GM06990 (cell line): Measurements from ENCODE around the gene UTRN.

Experiments used
- DNase-seq: peaks from one replicate; pipeline ENCODE4 v3.0.0-alpha.2; 2011; ENCODE audit not compliant: insufficient read length; ENCODE audit errors: extremely low read depth
- H3K27me3 ChIP-seq: replicated peaks from 2 replicates; pipeline ENCODE4 v1.6.0; 2011; ENCODE audit warnings: low read length; ENCODE audit not compliant: control insufficient read depth, insufficient read depth
- H3K36me3 ChIP-seq: 2 replicates; pipeline ENCODE4 v1.5.1; 2011; ENCODE audit warnings: low read length; ENCODE audit not compliant: control insufficient read depth, insufficient read depth
- H3K4me3 ChIP-seq: replicated peaks from 2 replicates; pipeline ENCODE4 v1.5.1; 2011; ENCODE audit warnings: low read depth, mild to moderate bottlenecking, control low read depth, low read length
- CTCF ChIP-seq: IDR thresholded peaks from 2 replicates; pipeline ENCODE4 v1.5.1; 2011; ENCODE audit warnings: low read length, control low read depth, mild to moderate bottlenecking, inconsistent platforms; ENCODE audit not compliant: insufficient read depth, poor library complexity, severe bottlenecking

Gene UTRN

GRCh38 chr6:144297511-144298100 lies 12.5 kb downstream of the UTRN start:
- no peak for DNase-seq
- no peaks in the 10 kb centered on the region for H3K27me3 ChIP-seq

GRCh38 chr6:144298194-144298593 lies 13.1 kb downstream of the UTRN start:
- TF ChIP-seq CTCF: no peak
- H3K27me3 ChIP-seq: no peaks in the 10 kb centered on the region
- H3K36me3 ChIP-seq: no peaks in the 10 kb centered on the region
- no peak for DNase-seq
- H3K4me3 ChIP-seq: no peak overlapping the region

More at GRCh38 chr6:144297511-144298100, 12.5 kb downstream of the UTRN start:
- Histone ChIP-seq H3K36me3 (no peaks in the 10 kb centered on the region), H3K4me3 (no peak overlapping the region)
- TF ChIP-seq CTCF: no peak

GRCh38 chr6:144298916-144299315 lies 13.8 kb downstream of the UTRN start:
- H3K4me3 ChIP-seq: no peak overlapping the region
- no peaks in the 10 kb centered on the region for H3K27me3 ChIP-seq
- no peak for DNase-seq
- no peaks in the 10 kb centered on the region for H3K36me3 ChIP-seq
- TF ChIP-seq CTCF: no peak

GRCh38 chr6:144302701-144303372 lies 17.7 kb downstream of the UTRN start:
- Histone ChIP-seq H3K27me3 (no peaks in the 10 kb centered on the region), H3K4me3 (no peak overlapping the region), H3K36me3 (no peaks in the 10 kb centered on the region)
- DNase-seq: no peak
- TF ChIP-seq CTCF: no peak

- Histone ChIP-seq H3K36me3 (no peaks in the 10 kb centered on the region), H3K4me3 (no peak overlapping the region), H3K27me3 (no peaks in the 10 kb centered on the region)
- no peak for TF ChIP-seq CTCF
- DNase-seq: no peak
Measured at GRCh38 chr6:144304223-144304848, 19.2 kb downstream of the UTRN start.

- Histone ChIP-seq H3K27me3 (no peaks in the 10 kb centered on the region), H3K36me3 (no peaks in the 10 kb centered on the region), H3K4me3 (no peak overlapping the region)
- no peak for TF ChIP-seq CTCF
- DNase-seq: no peak
Measured at GRCh38 chr6:144305567-144305966, 20.4 kb downstream of the UTRN start.
